ENCODE data around the gene ARHGEF6. TPM values are rescaled to one million over a fixed set of nuclear protein-coding genes. Genes with fewer than 3 reads are reported as not detected.
"Not testable (repeated sequence)": the region's sequence is repeated elsewhere in the genome, so short reads cannot be mapped to it uniquely, and the experiment has no call there.

The ARHGEF6 gene, protein sequence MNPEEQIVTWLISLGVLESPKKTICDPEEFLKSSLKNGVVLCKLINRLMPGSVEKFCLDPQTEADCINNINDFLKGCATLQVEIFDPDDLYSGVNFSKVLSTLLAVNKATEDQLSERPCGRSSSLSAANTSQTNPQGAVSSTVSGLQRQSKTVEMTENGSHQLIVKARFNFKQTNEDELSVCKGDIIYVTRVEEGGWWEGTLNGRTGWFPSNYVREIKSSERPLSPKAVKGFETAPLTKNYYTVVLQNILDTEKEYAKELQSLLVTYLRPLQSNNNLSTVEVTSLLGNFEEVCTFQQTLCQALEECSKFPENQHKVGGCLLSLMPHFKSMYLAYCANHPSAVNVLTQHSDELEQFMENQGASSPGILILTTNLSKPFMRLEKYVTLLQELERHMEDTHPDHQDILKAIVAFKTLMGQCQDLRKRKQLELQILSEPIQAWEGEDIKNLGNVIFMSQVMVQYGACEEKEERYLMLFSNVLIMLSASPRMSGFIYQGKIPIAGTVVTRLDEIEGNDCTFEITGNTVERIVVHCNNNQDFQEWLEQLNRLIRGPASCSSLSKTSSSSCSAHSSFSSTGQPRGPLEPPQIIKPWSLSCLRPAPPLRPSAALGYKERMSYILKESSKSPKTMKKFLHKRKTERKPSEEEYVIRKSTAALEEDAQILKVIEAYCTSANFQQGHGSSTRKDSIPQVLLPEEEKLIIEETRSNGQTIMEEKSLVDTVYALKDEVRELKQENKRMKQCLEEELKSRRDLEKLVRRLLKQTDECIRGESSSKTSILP
- total RNA-seq, result 7.4 and 11.6 TPM in 2 replicates

DNA sequence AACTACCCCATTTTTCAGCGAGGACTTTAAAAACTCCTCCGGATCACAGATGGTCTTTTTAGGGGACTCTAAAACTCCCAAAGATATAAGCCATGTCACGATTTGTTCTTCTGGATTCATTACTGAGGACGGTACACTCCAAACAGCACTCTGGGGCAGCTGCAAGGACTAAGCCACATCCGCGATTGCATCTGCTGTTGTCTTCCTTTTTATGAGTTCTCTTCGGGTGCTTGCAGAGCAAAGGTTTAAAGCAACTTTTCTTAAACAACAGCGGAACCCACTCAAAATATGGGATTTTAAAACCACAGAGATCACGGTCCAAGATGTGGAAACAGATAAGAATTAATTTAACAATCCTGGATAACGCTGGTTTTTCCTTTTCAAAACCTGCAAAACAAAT is at the start of gene ARHGEF6:
Gene ARHGEF6, minus strand, starts transcription at position 170 of the 400 bp plus-strand sequence. Its CDS starts 50 bp downstream, at position 120.
- DNase-seq (ENCODE audit: extremely low read depth, low read depth, low spot score), result no peak

DNA sequence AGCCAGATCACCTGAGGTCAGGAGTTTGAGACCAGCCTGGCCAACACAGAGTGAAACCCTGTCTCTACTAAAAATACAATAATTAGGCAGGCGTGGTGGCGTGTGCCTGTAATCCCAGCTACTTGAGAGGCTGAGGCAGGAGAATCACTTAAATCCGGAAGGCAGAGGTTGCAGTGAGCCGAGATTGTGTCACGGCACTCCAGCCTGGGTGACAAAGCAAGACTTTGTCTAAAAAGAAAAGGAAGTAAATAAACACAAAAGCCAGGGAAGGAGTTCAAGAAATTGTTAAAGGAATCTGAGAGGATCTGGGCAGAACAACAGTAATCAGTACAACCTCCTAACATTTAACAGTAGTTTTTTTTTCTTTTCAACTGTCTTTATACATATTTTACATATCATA is 48.7 kb upstream of the ARHGEF6 start:
- no peak for DNase-seq (ENCODE audit: extremely low read depth, low read depth, low spot score)

DNA sequence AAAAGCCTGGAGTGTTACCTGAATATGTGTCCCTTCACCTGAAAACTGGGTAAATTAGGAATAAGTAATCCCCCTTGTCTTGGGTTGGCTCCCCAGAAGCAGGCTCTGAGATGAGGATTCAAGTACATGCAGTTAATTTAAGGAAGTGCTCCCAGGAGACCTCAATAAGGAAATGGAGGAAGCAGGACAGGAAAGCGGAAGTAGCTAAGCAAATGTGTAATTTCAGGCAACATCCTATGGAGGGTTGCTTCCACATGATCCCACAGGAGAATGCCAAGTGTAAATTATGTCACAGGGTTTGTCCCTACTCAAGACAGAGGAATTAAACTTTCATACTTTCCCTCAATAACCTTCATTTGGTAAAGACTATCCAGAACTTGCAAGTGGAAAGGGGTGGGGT is 48.1 kb upstream of the ARHGEF6 start:
- no peak for DNase-seq (ENCODE audit: extremely low read depth, low read depth, low spot score)

DNA sequence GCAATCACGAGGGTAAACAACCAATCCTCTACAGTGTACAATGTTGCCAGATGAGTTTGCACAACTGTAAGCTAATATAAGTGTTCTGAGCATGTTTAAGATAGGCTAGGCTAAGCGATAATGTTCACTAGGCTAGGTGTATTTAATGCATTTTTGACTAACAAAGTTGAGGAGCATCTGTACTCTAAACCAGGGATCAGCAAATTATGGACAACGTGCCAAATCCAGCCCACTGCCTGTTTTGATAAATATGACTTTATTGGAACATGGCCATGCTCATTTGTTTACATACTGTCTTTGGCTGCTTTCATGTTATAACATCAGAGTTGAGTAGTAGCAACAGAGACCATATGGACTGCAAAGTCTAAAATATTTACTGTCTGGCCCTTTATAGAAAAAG is 46.3 kb upstream of the ARHGEF6 start:
- no peak for DNase-seq (ENCODE audit: extremely low read depth, low read depth, low spot score)

DNA sequence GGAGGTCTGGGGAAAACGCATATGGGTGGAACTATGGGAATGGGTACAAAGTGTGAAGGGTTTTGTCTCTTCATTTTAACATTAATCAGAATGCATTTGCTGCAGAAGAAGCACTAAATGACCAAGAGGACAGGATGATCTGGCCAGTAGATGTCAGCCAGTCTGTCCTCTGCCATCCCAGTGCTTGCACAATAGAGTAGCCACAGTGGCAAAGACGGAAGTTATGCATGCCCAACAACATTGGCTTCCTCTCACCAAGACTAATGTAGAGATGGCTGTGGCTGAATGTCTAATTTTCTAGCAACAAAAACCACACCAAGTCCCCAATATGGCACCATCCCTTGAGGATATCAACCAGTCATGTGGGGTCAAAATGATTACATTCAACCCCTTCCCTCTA is 45.0 kb upstream of the ARHGEF6 start:
- no peak for DNase-seq (ENCODE audit: extremely low read depth, low read depth, low spot score)

DNA sequence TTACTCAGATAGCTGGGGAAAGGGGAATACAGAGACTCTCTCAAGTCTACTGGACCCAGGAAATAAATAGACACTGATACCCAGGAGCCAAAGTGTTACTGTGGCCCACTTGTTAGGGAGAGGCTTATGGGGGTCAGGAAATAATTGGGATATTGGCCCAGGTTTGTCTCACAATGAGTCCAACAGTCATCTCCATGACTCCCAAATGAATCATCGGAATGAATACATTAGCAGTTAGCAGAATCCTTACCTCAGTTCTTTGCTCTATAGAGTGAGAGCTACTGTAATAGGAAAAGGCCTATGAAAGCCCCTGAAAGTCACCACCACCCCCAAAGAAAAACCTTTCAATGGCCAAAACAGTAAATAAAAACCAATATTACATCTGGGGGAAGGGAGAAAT is 42.4 kb upstream of the ARHGEF6 start:
- no peak for DNase-seq (ENCODE audit: extremely low read depth, low read depth, low spot score)

DNA sequence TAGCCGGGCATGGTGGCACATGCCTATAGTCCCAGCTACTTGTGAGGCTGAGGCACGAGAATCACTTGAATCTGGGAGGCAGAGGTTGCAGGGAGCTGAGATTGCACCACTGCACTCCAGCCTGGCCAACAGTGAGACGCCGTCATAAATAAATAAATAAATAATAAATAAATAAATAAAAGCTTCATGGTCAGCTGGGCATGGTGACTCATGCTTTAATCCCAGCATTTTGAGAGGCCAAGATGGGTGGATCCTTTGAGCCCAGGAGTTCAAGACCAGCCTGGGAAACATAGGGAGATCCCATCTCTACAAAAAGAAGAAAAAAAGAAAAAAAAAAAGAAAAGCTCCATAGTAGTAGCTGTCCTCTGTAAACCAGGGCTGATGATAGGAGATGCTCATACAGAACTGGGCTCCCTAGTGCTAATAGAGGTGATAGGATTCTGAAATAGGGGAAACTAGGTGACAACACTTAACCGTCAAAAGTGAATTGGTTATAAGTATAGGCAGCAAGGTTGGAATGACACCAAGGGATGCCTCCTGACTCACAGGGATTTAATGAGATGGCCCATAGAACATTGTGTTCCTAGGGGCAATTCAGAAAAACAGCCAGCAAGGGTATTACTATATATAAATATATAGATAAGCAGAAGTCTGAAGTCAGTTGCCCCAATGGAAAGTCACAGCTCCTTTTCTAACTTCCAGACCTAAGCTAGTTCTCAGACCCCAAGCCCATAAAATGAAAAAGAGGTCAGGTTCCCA is 41.8 kb upstream of the ARHGEF6 start:
- no peak for DNase-seq (ENCODE audit: extremely low read depth, low read depth, low spot score)

DNA sequence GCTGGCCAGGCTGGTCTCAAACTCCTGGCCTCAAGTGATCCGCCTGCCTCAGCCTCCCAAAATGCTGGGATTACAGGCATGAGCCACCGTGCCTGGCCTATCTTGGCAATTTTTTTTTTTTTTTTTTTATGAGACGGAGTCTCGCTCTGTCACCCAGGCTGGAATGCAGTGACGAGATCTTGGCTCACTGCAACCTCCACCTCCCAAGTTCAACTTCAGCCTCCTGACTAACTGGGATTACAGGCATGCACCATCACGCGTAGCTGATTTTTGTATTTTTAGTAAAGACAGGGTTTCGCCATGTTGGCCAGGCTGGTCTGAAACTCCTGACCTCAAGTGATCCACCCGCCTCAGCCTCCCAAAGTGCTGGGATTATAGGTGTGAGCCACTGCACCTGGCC is 39.0 kb upstream of the ARHGEF6 start:
- DNase-seq (ENCODE audit: extremely low read depth, low read depth, low spot score), result not testable (repeated sequence)

DNA sequence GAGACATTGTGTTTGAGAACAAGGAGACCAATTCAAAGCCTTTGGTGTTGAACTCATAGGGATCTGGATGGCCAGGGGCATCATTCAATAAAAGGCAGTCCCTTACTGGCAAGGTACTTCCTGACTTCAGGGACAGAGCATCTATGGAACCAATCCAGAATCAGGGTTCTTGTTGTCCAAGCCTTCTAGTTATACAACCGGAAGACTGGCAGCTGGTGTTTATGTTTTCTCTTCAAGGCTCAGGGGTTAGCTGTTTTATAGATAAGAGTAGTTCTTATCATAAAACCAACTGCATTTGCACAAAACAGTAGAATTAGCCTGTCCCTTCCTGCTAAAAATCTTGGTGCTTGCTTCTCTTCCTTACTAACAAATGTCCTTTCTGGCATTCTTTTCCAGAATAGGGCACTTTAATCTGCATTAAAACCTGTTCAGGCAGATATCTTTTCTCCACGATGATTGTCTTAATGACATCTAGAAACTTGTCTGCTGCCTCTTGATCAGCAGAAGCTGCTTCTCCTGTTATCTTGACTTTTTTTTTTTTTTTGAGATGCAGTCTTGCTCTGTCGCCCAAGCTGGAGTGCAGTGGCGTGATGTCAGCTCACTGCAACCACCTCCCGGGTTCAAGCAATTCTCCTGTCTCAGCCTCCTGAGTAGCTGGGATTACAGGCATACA is 38.4 kb upstream of the ARHGEF6 start:
- no peak for DNase-seq (ENCODE audit: extremely low read depth, low read depth, low spot score)

DNA sequence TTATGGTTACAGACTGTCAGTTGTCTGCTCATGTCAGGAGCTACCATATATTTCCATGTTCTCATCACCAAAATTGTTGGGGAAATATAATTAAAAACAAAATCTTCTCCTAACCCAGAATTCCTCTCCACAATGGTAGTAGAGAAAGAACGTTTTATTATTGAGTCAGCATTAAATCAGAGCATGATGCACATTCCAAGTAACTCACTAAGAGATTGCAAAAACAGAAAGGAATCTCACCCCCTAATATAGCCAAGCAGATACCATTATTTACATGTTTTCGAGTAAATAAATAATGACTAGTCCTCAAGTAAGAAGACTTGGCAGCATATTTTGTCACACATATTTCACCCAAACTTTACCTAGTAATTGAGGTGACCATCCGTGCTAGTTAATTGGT is 36.2 kb upstream of the ARHGEF6 start:
- DNase-seq (ENCODE audit: extremely low read depth, low read depth, low spot score), result no peak

DNA sequence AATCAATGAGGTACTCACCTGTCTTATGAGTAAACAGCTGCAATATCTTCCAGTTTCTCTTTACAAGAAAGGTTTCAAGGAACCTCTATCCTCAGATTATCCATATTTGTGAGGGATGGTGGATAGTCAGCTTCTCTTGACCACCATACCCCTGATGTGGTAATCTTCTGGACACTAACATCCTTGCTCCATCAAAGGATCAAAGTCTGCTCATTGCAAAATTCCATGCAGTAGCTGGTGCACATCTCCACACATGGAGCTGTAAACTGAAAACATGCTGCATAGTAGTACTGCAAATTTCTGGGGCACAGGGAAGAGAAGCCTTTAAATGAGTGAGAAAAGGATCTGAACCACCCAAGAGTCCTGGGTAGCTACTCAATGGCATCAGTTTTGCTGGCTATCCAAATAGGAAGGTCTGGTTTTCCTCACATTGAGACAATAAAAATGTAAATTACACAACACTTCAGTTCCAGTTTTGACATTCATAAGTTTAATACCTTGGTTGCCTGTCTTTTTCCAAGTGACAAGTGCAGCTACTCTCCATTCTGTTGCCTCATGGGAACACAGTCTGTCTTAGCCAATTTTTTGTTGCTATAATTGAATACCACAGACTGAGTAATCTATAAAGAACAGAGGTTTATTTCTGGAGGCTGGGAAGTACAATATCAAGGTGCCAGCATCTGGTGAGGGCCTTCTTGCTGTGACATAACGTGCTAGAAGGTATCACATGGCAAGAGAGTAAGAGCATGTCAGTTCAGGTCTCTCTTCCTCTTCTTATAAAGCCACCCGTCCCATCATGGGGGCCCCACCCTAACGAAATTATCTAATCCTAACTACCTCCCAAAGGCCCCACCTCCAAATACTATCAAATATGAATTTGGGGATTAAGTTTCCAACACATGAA is 34.4 kb upstream of the ARHGEF6 start:
- DNase-seq (ENCODE audit: extremely low read depth, low read depth, low spot score), result no peak

DNA sequence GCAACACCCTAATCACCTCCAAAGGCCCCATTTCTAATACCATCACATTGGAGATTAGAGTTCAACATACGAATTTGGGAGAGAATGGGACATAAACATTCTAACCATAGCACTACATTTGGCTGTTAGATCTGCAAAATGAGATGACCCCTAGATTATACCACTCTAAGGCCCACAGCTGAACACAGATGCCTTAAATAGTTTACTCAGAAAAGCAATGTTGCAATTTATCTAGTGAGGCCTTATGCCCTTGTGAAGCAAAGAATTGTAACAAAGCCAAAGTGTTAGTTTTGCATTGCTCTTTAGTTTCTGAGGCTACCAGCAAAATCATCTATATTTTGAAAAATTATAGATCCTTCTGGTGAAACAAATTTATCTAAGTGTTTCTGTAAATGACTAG is 31.6 kb upstream of the ARHGEF6 start:
- DNase-seq (ENCODE audit: extremely low read depth, low read depth, low spot score), result no peak

DNA sequence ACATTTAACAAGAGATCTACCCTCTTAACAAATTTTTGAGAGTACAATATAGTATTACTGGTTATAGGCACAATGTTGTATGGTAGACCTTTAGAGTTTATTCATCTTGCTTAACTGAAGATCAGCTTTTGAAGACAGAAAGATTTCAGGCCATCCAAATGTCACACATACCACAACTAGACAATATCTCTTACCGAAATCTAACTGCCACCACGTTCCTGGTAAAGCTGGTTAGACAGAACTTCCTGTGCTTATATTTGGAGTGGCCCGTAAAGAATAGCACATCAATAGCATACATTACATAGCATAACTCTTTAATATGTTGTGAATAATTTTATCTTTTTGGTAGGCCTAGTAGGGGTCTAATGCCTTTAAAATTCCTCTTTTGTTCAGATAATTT is 29.8 kb upstream of the ARHGEF6 start:
- no peak for DNase-seq (ENCODE audit: extremely low read depth, low read depth, low spot score)

DNA sequence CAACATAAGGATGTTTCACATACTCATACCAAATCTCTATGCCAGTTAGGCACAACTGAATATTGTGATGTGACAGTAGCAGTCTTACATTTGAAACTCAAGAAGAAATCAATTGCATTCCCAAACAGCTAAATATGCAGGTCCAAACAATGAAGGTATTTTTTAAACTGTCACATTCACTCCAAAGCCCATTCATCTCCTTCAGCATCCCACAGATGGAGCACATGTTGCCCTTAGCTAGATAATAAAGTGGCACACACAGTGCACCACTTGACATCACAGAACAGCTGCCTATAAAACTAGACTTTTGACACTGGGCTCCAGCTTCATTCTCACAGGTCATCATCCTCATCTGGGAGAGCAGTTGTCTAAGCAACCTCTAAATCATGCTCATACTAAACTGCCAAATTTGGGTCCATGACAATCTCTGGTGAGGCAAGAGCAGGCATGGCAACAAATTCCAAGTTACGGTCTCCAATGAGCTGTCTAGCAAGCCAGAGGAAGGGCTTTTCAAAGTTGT is 26.2 kb upstream of the ARHGEF6 start:
- DNase-seq (ENCODE audit: extremely low read depth, low read depth, low spot score), result no peak

DNA sequence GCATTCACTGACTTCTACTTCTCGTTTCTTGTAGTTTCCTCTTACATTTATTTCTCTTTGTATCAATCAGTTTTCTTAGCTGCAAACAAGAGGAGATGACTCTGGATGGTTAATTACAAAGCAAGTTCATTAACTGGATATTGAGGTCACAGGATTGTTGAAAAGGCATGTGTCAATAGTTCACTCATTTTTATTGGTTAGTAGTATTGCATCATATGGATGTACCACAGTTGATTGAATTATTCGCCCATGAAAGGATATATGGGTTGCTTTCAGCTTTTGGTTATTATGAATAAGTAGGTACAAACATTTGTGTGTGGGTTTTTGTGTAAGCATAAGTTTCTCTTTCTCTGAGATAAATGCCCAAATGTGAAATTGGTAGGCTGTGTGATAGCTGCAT is 21.8 kb upstream of the ARHGEF6 start:
- no peak for DNase-seq (ENCODE audit: extremely low read depth, low read depth, low spot score)

DNA sequence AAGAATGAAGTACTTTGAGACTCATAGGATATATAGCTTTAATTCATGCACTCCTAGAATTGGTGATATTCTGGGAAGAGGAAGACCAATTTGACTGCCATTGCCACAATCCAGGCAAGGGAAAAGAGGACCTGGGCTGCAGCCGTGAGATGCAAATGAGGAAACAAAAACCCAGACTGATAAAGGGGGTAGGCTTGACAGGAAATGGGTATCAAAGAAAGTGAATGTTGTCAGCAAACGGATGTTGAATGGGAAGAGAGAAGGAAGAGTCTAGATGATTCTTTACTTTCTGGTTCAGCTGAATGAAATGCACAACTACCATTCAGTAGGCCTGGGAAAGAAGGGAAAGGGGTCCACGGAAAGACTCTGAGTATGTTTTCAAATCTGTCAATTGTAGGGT is 17.1 kb upstream of the ARHGEF6 start:
- DNase-seq (ENCODE audit: extremely low read depth, low read depth, low spot score), result no peak

DNA sequence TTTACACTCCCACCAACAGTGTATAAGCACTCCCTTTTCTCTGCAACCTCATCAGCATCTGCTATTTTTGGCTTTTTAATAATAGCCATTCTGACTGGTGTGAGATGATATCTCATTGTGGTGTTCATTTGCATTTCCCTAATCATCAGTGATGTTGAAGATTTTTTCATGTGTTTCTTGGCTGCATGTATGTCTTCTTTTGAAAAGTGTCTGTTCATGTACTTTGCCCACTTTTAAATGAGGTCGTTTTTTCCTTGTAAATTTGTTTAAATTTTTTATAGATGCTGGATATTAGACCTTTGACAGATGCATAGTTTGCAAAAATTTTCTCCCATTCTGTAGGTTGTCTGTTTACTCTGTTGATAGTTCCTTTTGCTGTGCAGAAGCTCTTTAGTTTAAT is 14.4 kb upstream of the ARHGEF6 start:
- not testable (repeated sequence) for DNase-seq (ENCODE audit: extremely low read depth, low read depth, low spot score)

DNA sequence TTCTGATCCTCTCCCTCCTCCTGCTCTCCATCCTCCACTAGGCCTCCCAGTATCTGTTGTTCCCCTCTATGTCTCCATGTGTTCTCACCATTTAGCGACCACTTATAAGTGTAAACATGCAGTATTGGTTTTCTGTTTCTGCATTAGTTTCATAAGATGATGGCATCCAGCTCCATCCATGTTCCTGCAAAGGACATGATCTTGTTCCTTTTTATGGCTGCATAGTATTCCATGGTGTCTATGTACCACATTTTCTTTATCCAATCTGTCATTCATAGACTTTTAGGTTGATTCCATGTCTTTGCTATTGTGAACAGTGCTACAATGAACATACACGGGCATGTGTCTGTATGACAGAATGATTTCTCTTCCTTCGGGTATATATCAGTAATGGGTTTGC is 13.9 kb upstream of the ARHGEF6 start:
- DNase-seq (ENCODE audit: extremely low read depth, low read depth, low spot score), result not testable (repeated sequence)

DNA sequence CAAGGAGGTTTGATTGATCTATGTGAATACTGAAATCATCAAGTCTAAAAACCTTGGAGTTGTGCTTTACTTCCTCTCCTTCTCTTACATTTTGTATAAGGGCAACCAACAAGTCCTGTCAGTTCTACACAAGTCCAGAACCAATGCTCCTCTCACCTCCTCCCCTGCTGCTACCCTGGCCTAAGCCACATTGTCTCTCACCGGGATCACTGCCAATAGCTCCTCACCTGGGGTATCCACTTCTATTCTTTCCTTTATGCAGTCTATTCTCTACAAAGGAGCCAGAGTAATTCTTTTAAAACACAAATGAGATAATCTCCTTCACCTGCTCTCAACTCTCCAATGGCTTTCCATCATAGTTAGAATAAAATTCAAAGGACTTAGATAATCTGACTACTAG is 13.3 kb upstream of the ARHGEF6 start:
- no peak for DNase-seq (ENCODE audit: extremely low read depth, low read depth, low spot score)

DNA sequence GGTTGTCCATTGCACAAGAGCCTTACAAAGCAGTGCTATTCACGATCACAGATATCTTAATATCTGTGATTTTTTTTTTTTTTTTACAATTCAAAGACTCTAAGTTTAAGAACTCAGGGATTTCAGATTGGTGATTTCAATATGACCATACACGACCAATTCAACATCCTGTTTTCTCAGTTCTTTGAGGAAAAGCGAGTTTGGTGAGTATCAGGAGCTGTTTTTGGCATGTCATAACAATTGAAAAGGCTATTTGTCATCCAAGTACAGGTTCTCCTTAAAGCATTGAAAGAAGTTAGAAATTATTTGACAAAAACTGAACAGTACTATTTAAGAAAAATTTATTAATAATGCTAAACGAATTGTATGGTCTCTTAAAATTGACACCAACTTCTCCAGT is 9.1 kb upstream of the ARHGEF6 start:
- DNase-seq (ENCODE audit: extremely low read depth, low read depth, low spot score), result no peak
